NT2/D1 (cell line): ENCODE data around the gene U2AF2.

Source experiments
- DNase-seq: peaks from one replicate; pipeline ENCODE4 v3.0.0-alpha.2; 2011; ENCODE audit warnings: low read depth, low spot score
- H3K27me3 ChIP-seq: 2 replicates; pipeline ENCODE4 v1.6.0; 2011; ENCODE audit warnings: mild to moderate bottlenecking; ENCODE audit not compliant: insufficient read length, insufficient read depth
- H3K36me3 ChIP-seq: 2 replicates; pipeline ENCODE4 v1.6.1; 2011; ENCODE audit warnings: mild to moderate bottlenecking, low read length, mixed read lengths; ENCODE audit not compliant: insufficient read depth, insufficient read length
- H3K4me1 ChIP-seq: 2 replicates; pipeline ENCODE4 v1.5.1; 2011; ENCODE audit not compliant: insufficient read depth, insufficient read length
- H3K4me3 ChIP-seq: 2 replicates; pipeline ENCODE4 v1.5.1; 2011; ENCODE audit warnings: low read depth; ENCODE audit not compliant: insufficient read length
- H3K9ac ChIP-seq: 2 replicates; pipeline ENCODE4 v1.6.0; 2011; ENCODE audit warnings: low read depth; ENCODE audit not compliant: insufficient read length
- H3K9me3 ChIP-seq: 2 replicates; pipeline ENCODE4 v1.5.1; 2011; ENCODE audit warnings: mild to moderate bottlenecking, low read length; ENCODE audit not compliant: insufficient read depth
- SUZ12 ChIP-seq: IDR thresholded peaks from 2 replicates; pipeline ENCODE4 v1.6.1; 2011; ENCODE audit not compliant: insufficient read length, insufficient read depth; ENCODE audit errors: extremely low read depth
- YY1 ChIP-seq: IDR thresholded peaks from 2 replicates; pipeline ENCODE4 v1.6.1; 2011; ENCODE audit not compliant: insufficient read length, insufficient read depth
- ZNF274 ChIP-seq: IDR thresholded peaks from 2 replicates; pipeline ENCODE4 v1.6.1; 2011; ENCODE audit warnings: mild to moderate bottlenecking, low read depth, low read length

U2AF2 gene

GRCh38 chr19:55656988-55657747, 2.3 kb downstream of the U2AF2 start:
- Histone ChIP-seq H3K9me3 (no peaks in the 10 kb centered on the region), H3K4me1 (peaks cover 13% of the 10 kb centered on the region), H3K36me3 (peaks cover 67% of the 10 kb centered on the region), H3K9ac (peak overlapping the region; percentile 98), H3K4me3 (peak overlapping the region; percentile 88), H3K27me3 (no peaks in the 10 kb centered on the region)
- TF ChIP-seq SUZ12 (no peak), ZNF274 (no peak), YY1 (no peak)
- DNase-seq: no peak

GRCh38 chr19:55658846-55659459, 4.1 kb downstream of the U2AF2 start:
- Histone ChIP-seq H3K9ac (peak overlapping the region; percentile 32), H3K4me1 (peaks cover 13% of the 10 kb centered on the region)

GRCh38 chr19:55659822-55660221, 5.0 kb downstream of the U2AF2 start:
- Histone ChIP-seq H3K4me1 (peaks cover 13% of the 10 kb centered on the region), H3K9ac (peak overlapping the region; percentile 32), H3K4me3 (no peak overlapping the region), H3K9me3 (no peaks in the 10 kb centered on the region), H3K36me3 (peaks cover 88% of the 10 kb centered on the region), H3K27me3 (no peaks in the 10 kb centered on the region)
- TF ChIP-seq SUZ12 (no peak), ZNF274 (no peak), YY1 (no peak)
- DNase-seq: no peak

More at GRCh38 chr19:55658846-55659459, 4.1 kb downstream of the U2AF2 start:
- no peak for TF ChIP-seq SUZ12
- Histone ChIP-seq H3K27me3 (no peaks in the 10 kb centered on the region), H3K4me3 (no peak overlapping the region), H3K36me3 (peaks cover 81% of the 10 kb centered on the region), H3K9me3 (no peaks in the 10 kb centered on the region)
- DNase-seq: no peak

- Histone ChIP-seq H3K27me3 (no peaks in the 10 kb centered on the region), H3K9me3 (no peaks in the 10 kb centered on the region), H3K4me3 (no peak overlapping the region), H3K4me1 (peaks cover 13% of the 10 kb centered on the region), H3K9ac (peak overlapping the region; percentile 32), H3K36me3 (peaks cover 91% of the 10 kb centered on the region)
- DNase-seq: no peak
- TF ChIP-seq SUZ12 (no peak), YY1 (no peak), ZNF274 (no peak)
Observed at GRCh38 chr19:55660404-55660803, 5.6 kb downstream of the U2AF2 start.

- Histone ChIP-seq H3K4me3 (no peak overlapping the region), H3K4me1 (peaks cover 13% of the 10 kb centered on the region), H3K9me3 (no peaks in the 10 kb centered on the region), H3K27me3 (no peaks in the 10 kb centered on the region), H3K9ac (no peak overlapping the region), H3K36me3 (peaks cover 89% of the 10 kb centered on the region)
- no peak for DNase-seq
- TF ChIP-seq YY1 (no peak), ZNF274 (no peak)
Observed at GRCh38 chr19:55660991-55661390, 6.2 kb downstream of the U2AF2 start.

- Histone ChIP-seq H3K9ac (no peak overlapping the region), H3K27me3 (no peaks in the 10 kb centered on the region), H3K4me1 (peaks cover 16% of the 10 kb centered on the region), H3K9me3 (no peaks in the 10 kb centered on the region), H3K36me3 (peaks cover 89% of the 10 kb centered on the region), H3K4me3 (no peak overlapping the region)
- no peak for DNase-seq
- TF ChIP-seq ZNF274 (no peak), YY1 (no peak), SUZ12 (no peak)
Observed at GRCh38 chr19:55661826-55662225, 7.0 kb downstream of the U2AF2 start.

DNA sequence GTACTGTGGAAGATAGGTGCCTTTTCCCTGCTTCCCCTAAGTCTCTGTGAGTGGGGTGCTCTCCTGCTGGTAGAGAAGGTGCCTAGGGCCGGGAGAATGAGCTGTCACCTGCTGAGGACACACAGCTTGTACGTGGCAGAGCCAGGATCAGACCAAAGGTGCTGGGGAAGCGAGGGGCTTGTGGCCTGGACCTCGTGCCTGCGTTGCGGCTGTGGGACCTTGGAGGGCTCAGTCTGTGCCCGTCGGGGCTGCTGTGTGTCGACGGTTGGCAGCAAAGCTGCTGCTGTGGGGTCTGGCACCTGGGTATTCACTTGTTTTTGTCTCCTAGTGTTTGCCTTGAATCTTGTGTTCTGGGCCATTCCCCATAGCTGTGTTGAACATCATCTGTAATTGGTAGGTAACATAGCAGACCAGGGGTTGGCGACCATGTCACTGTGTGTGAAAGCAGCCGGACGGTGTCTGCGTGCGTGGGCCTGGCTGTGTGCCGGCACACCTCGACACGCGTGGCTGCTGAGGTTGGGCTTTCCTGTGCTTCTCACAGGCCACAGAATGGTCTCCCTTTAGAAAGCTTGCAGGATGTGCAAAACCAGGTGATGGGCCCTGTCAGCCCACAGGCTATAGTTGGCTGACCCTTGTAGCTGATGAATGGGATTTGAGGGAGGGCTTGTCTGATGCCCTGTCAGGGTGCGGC, 9.2 kb downstream of the U2AF2 start:
- no peak for DNase-seq
- TF ChIP-seq SUZ12 (no peak), YY1 (no peak), ZNF274 (no peak)
- no peaks in the 10 kb centered on the region for H3K27me3 ChIP-seq
- H3K4me1 ChIP-seq: peaks cover 6% of the 10 kb centered on the region
- H3K36me3 ChIP-seq: peaks cover 89% of the 10 kb centered on the region
- H3K4me3 ChIP-seq: no peak overlapping the region
- H3K9me3 ChIP-seq: no peaks in the 10 kb centered on the region
- no peak overlapping the region for H3K9ac ChIP-seq
